ENCODE results near the gene HNRNPAB. TPM values are rescaled to one million over a fixed set of nuclear protein-coding genes. Genes with fewer than 3 reads are reported as not detected.

The HNRNPAB gene
- total and polyA plus RNA-seq, 4 donors = 33.7 to 66.3 (median 50.4) TPM

GRCh38 chr5:178215280-178216002, 11.1 kb downstream of the HNRNPAB start:
- WGBS = 81% methylated on average over 13 of the region's 13 CpGs
- Histone ChIP-seq H3K27me3 (ENCODE audit: control insufficient read depth in 4 of 4, insufficient read depth in 4 of 4, low read length in 3 of 4) (no peaks in the 10 kb centered on the region), H3K9me3 (ENCODE audit: control insufficient read depth in 4 of 4, low read length in 3 of 4) (no peaks in the 10 kb centered on the region), H3K9ac (ENCODE audit: low read depth in 1 of 2, low read length in 2 of 2) (no peak overlapping the region), H3K4me1 (ENCODE audit: control insufficient read depth in 4 of 4, insufficient read depth in 4 of 4, low read length in 3 of 4) (peaks cover 22 to 44% (median 37%) of the 10 kb centered on the region in 4 donors), H3K36me3 (ENCODE audit: control insufficient read depth in 4 of 4, insufficient read depth in 3 of 4, low read depth in 1 of 4, low read length in 3 of 4) (peaks cover 10 to 60% (median 43%) of the 10 kb centered on the region in 4 donors), H3K4me3 (ENCODE audit: low read depth in 1 of 3, low read length in 3 of 3) (no peak overlapping the region), H3K27ac (ENCODE audit: low read depth in 1 of 2, low read length in 2 of 2) (peak overlapping the region; percentile 36 to 76)
- TF ChIP-seq FOXA2 (IDR thresholded peaks at IDR 0.05) = no peak
- TF ChIP-seq NR2F2 (IDR thresholded peaks at IDR 0.05) = no peak
- no peak for TF ChIP-seq HNF4G (IDR thresholded peaks at IDR 0.05)
- no peak for TF ChIP-seq YY1 (IDR thresholded peaks at IDR 0.05)
- TF ChIP-seq MAX (IDR thresholded peaks at IDR 0.05) = no peak
- TF ChIP-seq FOXA1 (IDR thresholded peaks at IDR 0.05) = no peak
- no peak for TF ChIP-seq ATF3 (IDR thresholded peaks at IDR 0.05)
- no peak for TF ChIP-seq RAD21 (IDR thresholded peaks at IDR 0.05)
- TF ChIP-seq JUND (IDR thresholded peaks at IDR 0.05) = no peak
- no peak for TF ChIP-seq CTCF (IDR thresholded peaks at IDR 0.05; ENCODE audit: low read depth, low read length, missing input control)
- TF ChIP-seq EGR1 (IDR thresholded peaks at IDR 0.05; ENCODE audit: low read depth in 2 of 2) = no peak
- no peak for TF ChIP-seq RXRA (IDR thresholded peaks at IDR 0.05)
- TF ChIP-seq REST (IDR thresholded peaks at IDR 0.05) = no peak
- no peak for TF ChIP-seq HNF4A (conservative IDR thresholded peaks at IDR 0.05)
- no peak for TF ChIP-seq SP1 (IDR thresholded peaks at IDR 0.05)
- TF ChIP-seq GABPA (IDR thresholded peaks at IDR 0.05 in 1 of 2, conservative IDR thresholded peaks at IDR 0.05 in 1 of 2) = no peak
- no peak for TF ChIP-seq TAF1 (conservative IDR thresholded peaks at IDR 0.05)
- DNase-seq (ENCODE audit: low spot score) = no peak

- Histone ChIP-seq H3K9me3 (ENCODE audit: control insufficient read depth in 4 of 4, low read length in 3 of 4) (no peaks in the 10 kb centered on the region), H3K27ac (ENCODE audit: low read depth in 1 of 2, low read length in 2 of 2) (no peak overlapping the region)
- 83% methylated on average over 5 of the region's 5 CpGs for WGBS
- TF ChIP-seq HNF4A (conservative IDR thresholded peaks at IDR 0.05) (no peak), JUND (IDR thresholded peaks at IDR 0.05) (no peak), FOXA1 (IDR thresholded peaks at IDR 0.05) (no peak), GABPA (IDR thresholded peaks at IDR 0.05 in 1 of 2, conservative IDR thresholded peaks at IDR 0.05 in 1 of 2) (no peak), FOXA2 (IDR thresholded peaks at IDR 0.05) (no peak), EGR1 (IDR thresholded peaks at IDR 0.05; ENCODE audit: low read depth in 2 of 2) (no peak), YY1 (IDR thresholded peaks at IDR 0.05) (no peak), MAX (IDR thresholded peaks at IDR 0.05) (no peak), ZBTB33 (IDR thresholded peaks at IDR 0.05) (no peak), NR2F2 (IDR thresholded peaks at IDR 0.05) (no peak), RXRA (IDR thresholded peaks at IDR 0.05) (no peak), ATF3 (IDR thresholded peaks at IDR 0.05) (no peak), REST (IDR thresholded peaks at IDR 0.05) (no peak), RAD21 (IDR thresholded peaks at IDR 0.05) (no peak)
Observed at GRCh38 chr5:178216088-178216534, 11.8 kb downstream of the HNRNPAB start.

More at GRCh38 chr5:178216088-178216534, 11.8 kb downstream of the HNRNPAB start:
- Histone ChIP-seq H3K4me1 (ENCODE audit: control insufficient read depth in 4 of 4, insufficient read depth in 4 of 4, low read length in 3 of 4) (peaks cover 22 to 44% (median 37%) of the 10 kb centered on the region in 4 donors), H3K27me3 (ENCODE audit: control insufficient read depth in 4 of 4, insufficient read depth in 4 of 4, low read length in 3 of 4) (no peaks in the 10 kb centered on the region), H3K9ac (ENCODE audit: low read depth in 1 of 2, low read length in 2 of 2) (no peak overlapping the region), H3K4me3 (ENCODE audit: low read depth in 1 of 3, low read length in 3 of 3) (no peak overlapping the region), H3K36me3 (ENCODE audit: control insufficient read depth in 4 of 4, insufficient read depth in 3 of 4, low read depth in 1 of 4, low read length in 3 of 4) (peaks cover 8 to 56% (median 41%) of the 10 kb centered on the region in 4 donors)
- no peak for DNase-seq (ENCODE audit: low spot score)
